HL-60 (cell line): Measurements from ENCODE around the gene SNRPA1.

ENCODE experiments used
- CTCF ChIP-seq: IDR thresholded peaks from one replicate; pipeline ENCODE4 v1.5.1; 2011; ENCODE audit warnings: low read length, control low read depth, inconsistent platforms; ENCODE audit not compliant: insufficient read depth
- REST ChIP-seq: IDR thresholded peaks from 2 replicates; pipeline ENCODE4 v1.6.1; 2012; ENCODE audit warnings: low read depth; ENCODE audit not compliant: insufficient replicate concordance

GRCh38 chr15:101338502-101339057 lies 43.5 kb upstream of the SNRPA1 start:
- TF ChIP-seq REST (no peak), CTCF (no peak)
